Activated naive CD8-positive, alpha-beta T cell treated with anti-CD3 and anti-CD28 coated beads for 36 hours (primary cell): Measurements from ENCODE around the gene SYNE4. TPM values are rescaled to one million over a fixed set of nuclear protein-coding genes. Genes with fewer than 3 reads are reported as not detected.
"Not testable (repeated sequence)": the region's sequence is repeated elsewhere in the genome, so short reads cannot be mapped to it uniquely, and the experiment has no call there.

Source experiments
- DNase-seq: peaks from one replicate; pipeline ENCODE4 v3.0.0; 2021
- H3K27ac Mint-ChIP-seq: one replicate; pipeline ENCODE4 v1.8.0; 2022; ENCODE audit warnings: mild to moderate bottlenecking, moderate library complexity, mixed read lengths
- H3K27me3 Mint-ChIP-seq: one replicate; pipeline ENCODE4 v1.8.0; 2022; ENCODE audit warnings: mild to moderate bottlenecking, mixed read lengths
- H3K36me3 Mint-ChIP-seq: one replicate; pipeline ENCODE4 v1.8.0; 2021; ENCODE audit warnings: mild to moderate bottlenecking, mixed read lengths
- H3K4me1 Mint-ChIP-seq: one replicate; pipeline ENCODE4 v1.8.0; 2021; ENCODE audit warnings: mixed read lengths
- H3K4me3 Mint-ChIP-seq: one replicate; pipeline ENCODE4 v1.8.0; 2022; ENCODE audit warnings: mild to moderate bottlenecking, moderate library complexity, mixed read lengths
- H3K9me3 Mint-ChIP-seq: one replicate; pipeline ENCODE4 v1.8.0; 2022; ENCODE audit warnings: mixed read lengths
- total RNA-seq, 2 experiments: library from RNA; stranded (reverse); gene quantifications; one replicate each; pipeline ENCODE4 v1.2.3, GENCODE V29; 2021

SYNE4 gene
- 1 to 10 TPM in 1 of 2 experiments, under 1 TPM in 1; 0.99 to 1.8 TPM for total RNA-seq

- no peak within 1 kb of the TSS for H3K27ac Mint-ChIP-seq
- H3K9me3 Mint-ChIP-seq: no peaks in the 10 kb centered on the region
- peak within 1 kb of the TSS; percentile 61 for H3K4me3 Mint-ChIP-seq
- no peak for DNase-seq
- peaks cover 17% of the 10 kb centered on the region for H3K4me1 Mint-ChIP-seq
- H3K36me3 Mint-ChIP-seq: peaks cover 11% of the 10 kb centered on the region
- H3K27me3 Mint-ChIP-seq: no peaks in the 10 kb centered on the region
Observed at GRCh38 chr19:36008336-36008978, at the start of gene SYNE4. TSS of gene SYNE4 (minus strand) at chr19:36008813. CDS start at chr19:36008681, 132 bp downstream.

- Mint-ChIP-seq H3K4me3 (peak within 1 kb of the TSS; percentile 98), H3K4me1 (peaks cover 26% of the 10 kb centered on the region), H3K27ac (peak within 1 kb of the TSS; percentile 97), H3K9me3 (no peaks in the 10 kb centered on the region), H3K27me3 (no peaks in the 10 kb centered on the region), H3K36me3 (peaks cover 2% of the 10 kb centered on the region)
- DNase-seq: peak; percentile 95
Observed at GRCh38 chr19:36054733-36055686, 46.4 kb upstream of the SYNE4 start, which contains the start of gene WDR62. TSS of gene WDR62 (plus strand) at chr19:36054897. CDS start at chr19:36054972, 75 bp downstream.

- no peaks in the 10 kb centered on the region for H3K27me3 Mint-ChIP-seq
- H3K4me3 Mint-ChIP-seq: peak within 1 kb of the TSS; percentile 98
- DNase-seq: peak; percentile 99
- H3K27ac Mint-ChIP-seq: peak within 1 kb of the TSS; percentile 97
- no peaks in the 10 kb centered on the region for H3K36me3 Mint-ChIP-seq
- peaks cover 26% of the 10 kb centered on the region for H3K4me1 Mint-ChIP-seq
- no peaks in the 10 kb centered on the region for H3K9me3 Mint-ChIP-seq
Observed at GRCh38 chr19:36054119-36054732, 45.6 kb upstream of the SYNE4 start, which contains the start of gene THAP8. TSS of gene THAP8 (minus strand) at chr19:36054285. CDS start at chr19:36054217, 68 bp downstream.

GRCh38 chr19:36051637-36052036, 43.0 kb upstream of the SYNE4 start:
- Mint-ChIP-seq H3K4me1 (peaks cover 24% of the 10 kb centered on the region), H3K9me3 (no peaks in the 10 kb centered on the region), H3K27me3 (no peaks in the 10 kb centered on the region), H3K36me3 (no peaks in the 10 kb centered on the region), H3K4me3 (no peak overlapping the region), H3K27ac (no peak overlapping the region)
- DNase-seq: no peak

GRCh38 chr19:36051236-36051635, 42.6 kb upstream of the SYNE4 start:
- Mint-ChIP-seq H3K27me3 (no peaks in the 10 kb centered on the region), H3K4me3 (no peak overlapping the region), H3K36me3 (no peaks in the 10 kb centered on the region), H3K27ac (no peak overlapping the region), H3K9me3 (no peaks in the 10 kb centered on the region), H3K4me1 (peaks cover 21% of the 10 kb centered on the region)
- DNase-seq: no peak

GRCh38 chr19:36049080-36049698, 40.6 kb upstream of the SYNE4 start:
- peaks cover 4% of the 10 kb centered on the region for H3K36me3 Mint-ChIP-seq
- no peak overlapping the region for H3K4me3 Mint-ChIP-seq
- H3K4me1 Mint-ChIP-seq: peaks cover 13% of the 10 kb centered on the region
- no peaks in the 10 kb centered on the region for H3K27me3 Mint-ChIP-seq
- no peak overlapping the region for H3K27ac Mint-ChIP-seq
- no peak for DNase-seq
- H3K9me3 Mint-ChIP-seq: no peaks in the 10 kb centered on the region

- Mint-ChIP-seq H3K27me3 (no peaks in the 10 kb centered on the region), H3K9me3 (no peaks in the 10 kb centered on the region), H3K4me1 (peaks cover 7% of the 10 kb centered on the region), H3K36me3 (peaks cover 4% of the 10 kb centered on the region), H3K27ac (no peak overlapping the region), H3K4me3 (no peak overlapping the region)
- no peak for DNase-seq
Observed at GRCh38 chr19:36047835-36048234, 39.2 kb upstream of the SYNE4 start.

- Mint-ChIP-seq H3K36me3 (peaks cover 4% of the 10 kb centered on the region), H3K27me3 (no peaks in the 10 kb centered on the region), H3K4me3 (no peak overlapping the region), H3K4me1 (peaks cover 2% of the 10 kb centered on the region), H3K9me3 (no peaks in the 10 kb centered on the region), H3K27ac (no peak overlapping the region)
- DNase-seq: no peak
Observed at GRCh38 chr19:36046443-36047050, 37.9 kb upstream of the SYNE4 start.

- H3K27me3 Mint-ChIP-seq: no peaks in the 10 kb centered on the region
- no peak overlapping the region for H3K27ac Mint-ChIP-seq
- no peaks in the 10 kb centered on the region for H3K4me1 Mint-ChIP-seq
- peaks cover 4% of the 10 kb centered on the region for H3K36me3 Mint-ChIP-seq
- H3K9me3 Mint-ChIP-seq: no peaks in the 10 kb centered on the region
- DNase-seq: no peak
- H3K4me3 Mint-ChIP-seq: no peak overlapping the region
Observed at GRCh38 chr19:36043952-36044351, 35.3 kb upstream of the SYNE4 start.

- H3K36me3 Mint-ChIP-seq: peaks cover 4% of the 10 kb centered on the region
- no peaks in the 10 kb centered on the region for H3K27me3 Mint-ChIP-seq
- H3K9me3 Mint-ChIP-seq: no peaks in the 10 kb centered on the region
- H3K27ac Mint-ChIP-seq: no peak overlapping the region
- DNase-seq: no peak
- H3K4me1 Mint-ChIP-seq: peaks cover 1% of the 10 kb centered on the region
- H3K4me3 Mint-ChIP-seq: no peak overlapping the region
Observed at GRCh38 chr19:36041831-36042230, 33.2 kb upstream of the SYNE4 start.

- H3K4me1 Mint-ChIP-seq, H3K9me3 Mint-ChIP-seq, DNase-seq, H3K27me3 Mint-ChIP-seq, H3K4me3 Mint-ChIP-seq, H3K36me3 Mint-ChIP-seq, H3K27ac Mint-ChIP-seq: not testable (repeated sequence)
Observed at GRCh38 chr19:36041092-36041491, 32.5 kb upstream of the SYNE4 start.

- Mint-ChIP-seq H3K27ac (no peak overlapping the region), H3K4me3 (no peak overlapping the region), H3K36me3 (peaks cover 3% of the 10 kb centered on the region), H3K4me1 (peaks cover 2% of the 10 kb centered on the region), H3K27me3 (no peaks in the 10 kb centered on the region), H3K9me3 (no peaks in the 10 kb centered on the region)
- no peak for DNase-seq
Observed at GRCh38 chr19:36040495-36040894, 31.9 kb upstream of the SYNE4 start.

- no peak within 1 kb of the TSS for H3K27ac Mint-ChIP-seq
- H3K4me1 Mint-ChIP-seq: peaks cover 4% of the 10 kb centered on the region
- H3K4me3 Mint-ChIP-seq: peak within 1 kb of the TSS; percentile 23
- H3K9me3 Mint-ChIP-seq: no peaks in the 10 kb centered on the region
- no peaks in the 10 kb centered on the region for H3K27me3 Mint-ChIP-seq
- peak; percentile 47 for DNase-seq
- H3K36me3 Mint-ChIP-seq: peaks cover 19% of the 10 kb centered on the region
Observed at GRCh38 chr19:36032251-36033104, 23.9 kb upstream of the SYNE4 start, which contains the start of gene CLIP3. TSS of gene CLIP3 (minus strand) at chr19:36032873. CDS start at chr19:36032357, 516 bp downstream.
